Cardiac fibroblast (primary cell): ENCODE measurements around the gene EME1.

Experiments
- DNase-seq, 2 donors: peaks; one replicate each; pipeline versions ENCODE4 v3.0.0 to v3.0.0-alpha.2; 2010; ENCODE audit warnings: low read depth in 2 of 2
- H3K4me3 ChIP-seq, 2 donors: replicated peaks in 1 of 2; 1 replicate in 1 of 2; 2 replicates in 1 of 2; pipeline ENCODE4 v1.5.1; 2011; ENCODE audit warnings: low read depth in 2 of 2, low read length in 2 of 2, mild to moderate bottlenecking in 2 of 2, moderate library complexity in 1 of 2
- TF ChIP-seq, protein P1 (sequence below): IDR thresholded peaks from one replicate; pipeline ENCODE4 v1.5.1; 2011; ENCODE audit warnings: low read depth, mild to moderate bottlenecking, low read length, inconsistent platforms

The EME1 gene

DNA sequence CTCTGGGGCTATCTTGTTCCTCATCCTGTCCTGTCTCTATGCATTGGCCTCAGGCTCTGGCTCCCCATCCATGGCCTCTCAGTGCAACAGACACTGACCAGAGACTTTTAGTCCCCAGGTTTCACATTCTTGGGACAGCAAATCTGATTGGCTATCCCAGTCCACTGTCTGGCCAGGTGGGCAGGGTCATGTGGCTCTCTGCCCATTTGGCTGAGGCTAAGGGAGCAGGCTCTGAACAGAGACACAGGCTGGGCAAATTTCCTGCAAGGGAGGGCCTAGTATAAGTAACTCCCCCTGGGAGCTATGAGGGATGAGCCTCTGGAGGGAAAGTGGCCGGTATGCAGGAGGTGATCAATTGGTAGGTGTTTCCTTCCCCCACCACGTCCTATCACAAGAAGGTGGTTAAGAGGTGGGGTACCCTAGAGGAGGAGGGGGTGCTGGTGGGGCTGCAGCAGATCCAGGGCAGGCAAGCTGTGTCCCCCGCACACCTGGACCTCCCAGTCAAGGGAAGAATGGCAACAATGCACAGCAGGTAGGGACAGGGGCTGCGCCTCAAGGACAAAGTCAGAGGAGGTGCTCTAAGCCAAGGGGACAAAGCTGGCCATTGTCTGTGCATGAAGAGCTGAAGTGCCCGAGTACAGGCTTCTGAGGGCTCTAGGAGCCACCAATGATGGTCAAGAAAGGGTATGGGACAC lies 13.9 kb upstream of the EME1 start:
- no peak for DNase-seq
- no peak overlapping the region for H3K4me3 ChIP-seq
- TF ChIP-seq, protein P1, sequence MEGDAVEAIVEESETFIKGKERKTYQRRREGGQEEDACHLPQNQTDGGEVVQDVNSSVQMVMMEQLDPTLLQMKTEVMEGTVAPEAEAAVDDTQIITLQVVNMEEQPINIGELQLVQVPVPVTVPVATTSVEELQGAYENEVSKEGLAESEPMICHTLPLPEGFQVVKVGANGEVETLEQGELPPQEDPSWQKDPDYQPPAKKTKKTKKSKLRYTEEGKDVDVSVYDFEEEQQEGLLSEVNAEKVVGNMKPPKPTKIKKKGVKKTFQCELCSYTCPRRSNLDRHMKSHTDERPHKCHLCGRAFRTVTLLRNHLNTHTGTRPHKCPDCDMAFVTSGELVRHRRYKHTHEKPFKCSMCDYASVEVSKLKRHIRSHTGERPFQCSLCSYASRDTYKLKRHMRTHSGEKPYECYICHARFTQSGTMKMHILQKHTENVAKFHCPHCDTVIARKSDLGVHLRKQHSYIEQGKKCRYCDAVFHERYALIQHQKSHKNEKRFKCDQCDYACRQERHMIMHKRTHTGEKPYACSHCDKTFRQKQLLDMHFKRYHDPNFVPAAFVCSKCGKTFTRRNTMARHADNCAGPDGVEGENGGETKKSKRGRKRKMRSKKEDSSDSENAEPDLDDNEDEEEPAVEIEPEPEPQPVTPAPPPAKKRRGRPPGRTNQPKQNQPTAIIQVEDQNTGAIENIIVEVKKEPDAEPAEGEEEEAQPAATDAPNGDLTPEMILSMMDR = no peak

- no peak overlapping the region for H3K4me3 ChIP-seq
- no peak for DNase-seq
- TF ChIP-seq, protein P1 = no peak
These were observed 13.0 kb upstream of the EME1 start for GRCh38 chr17:50359998-50360461.

- TF ChIP-seq, protein P1 = no peak
- DNase-seq = no peak
- H3K4me3 ChIP-seq = no peak overlapping the region
These were observed 12.4 kb upstream of the EME1 start for GRCh38 chr17:50360486-50361115.

GRCh38 chr17:50361561-50362480 lies 11.2 kb upstream of the EME1 start:
- peak; percentile 79 to 87 for DNase-seq
- TF ChIP-seq, protein P1 = peak; percentile 81
- no peak overlapping the region for H3K4me3 ChIP-seq

- DNase-seq = no peak
- TF ChIP-seq, protein P1 = no peak
- H3K4me3 ChIP-seq = no peak overlapping the region
These were observed 10.4 kb upstream of the EME1 start for GRCh38 chr17:50362661-50363060.

- TF ChIP-seq, protein P1 = no peak
- peak in 1 of 2 donors; percentile 72 for DNase-seq
- H3K4me3 ChIP-seq = no peak overlapping the region
These were observed 9.6 kb upstream of the EME1 start for GRCh38 chr17:50363217-50364060.
